ENCODE results near the gene CCNC. TPM values are rescaled to one million over a fixed set of nuclear protein-coding genes. Genes with fewer than 3 reads are reported as not detected.

CCNC gene
- total and polyA plus RNA-seq, 2 donors, result 22.7 to 106 TPM

Small RNA genes within 50 kb of the gene (small RNA-seq; reads per million reads assigned to genes)
- not detected for gene RF00019

Other genes with a start within 250 kb of the CCNC start
- gene FAXC, start 219.0 kb downstream of the CCNC start, total RNA-seq, result 19.4 TPM
- gene FAXC, start 219.0 kb downstream of the CCNC start, polyA plus RNA-seq, result 28.0 TPM
- gene COQ3, start 174.5 kb downstream of the CCNC start, total RNA-seq, result 4.8 TPM
- gene COQ3, start 174.5 kb downstream of the CCNC start, polyA plus RNA-seq, result 10.8 TPM
- 268 TPM for gene PNISR, start 143.4 kb downstream of the CCNC start, total RNA-seq
- gene PNISR, start 143.4 kb downstream of the CCNC start, polyA plus RNA-seq, result 63.5 TPM
- 38.7 TPM for gene USP45, start 53.2 kb downstream of the CCNC start, total RNA-seq
- gene USP45, start 53.2 kb downstream of the CCNC start, polyA plus RNA-seq, result 5.3 TPM
- gene PRDM13, start 38.2 kb upstream of the CCNC start, total RNA-seq, result not detected
- gene PRDM13, start 38.2 kb upstream of the CCNC start, polyA plus RNA-seq, result not detected